HepG2 (cell line): Measurements from ENCODE around the gene ZNF732. TPM values are rescaled to one million over a fixed set of nuclear protein-coding genes. Genes with fewer than 3 reads are reported as not detected.

Source experiments
- ATAC-seq: fragments of 200-7000 bp; cut with Tn5 transposase; 3 replicates; pipeline ENCODE4 v1.9.1; 2020; ENCODE audit warnings: mild to moderate bottlenecking, moderate library complexity
- BruUV-seq: library from RNA; stranded (reverse); fragments of 400-500 nt; replicated peaks from 2 replicates; lab custom pipeline; 2021; lab: Mats Ljungman, UMichigan
- CTCF ChIA-PET: fragments of 300-600 bp; formaldehyde crosslinking; extraction: SDS; loops from one replicate; lab custom pipeline; 2021; ENCODE audit warnings: low total read pairs, inconsistent platforms, low intra/inter-chr PET ratio; lab: Yijun Ruan, JAX
- POLR2A ChIA-PET: fragments of 350-600 bp; sonication (Branson Sonifier 250); formaldehyde crosslinking; loops from one replicate; lab custom pipeline; 2020; ENCODE audit warnings: antibody characterized with exemption, inconsistent platforms; lab: Yijun Ruan, JAX
- DNase-seq: peaks from one replicate; pipeline ENCODE4 v3.0.0-alpha.2; 2015; ENCODE audit warnings: low spot score
- FAIRE-seq: peaks from 3 replicates; lab custom pipeline; 2011; peaks lifted over from hg19 to GRCh38; lab: Jason Lieb, UNC
- H2AFZ ChIP-seq: one replicate; pipeline ENCODE4 v1.6.1; 2011; ENCODE audit warnings: low read length, inconsistent platforms
- H3K27ac ChIP-seq: fragments of 300-600 bp; 3 replicates; pipeline ENCODE4 v1.8.0; 2011; ENCODE audit warnings: mixed run types, mild to moderate bottlenecking, mixed read lengths, low read length, inconsistent platforms; ENCODE audit not compliant: insufficient read depth; ENCODE audit errors: extremely low read length
- H3K27me3 ChIP-seq, 2 experiments: fragments of 200-600 bp in 1 of 2; 2 replicates in 1 of 2; 3 replicates in 1 of 2; pipeline versions ENCODE4 v1.6.0 to v1.8.0; 2011; ENCODE audit warnings: low read length in 2 of 2, mild to moderate bottlenecking in 2 of 2, moderate library complexity in 2 of 2, inconsistent platforms in 1 of 2; ENCODE audit not compliant: insufficient read depth in 2 of 2, control insufficient read depth in 1 of 2
- H3K36me3 ChIP-seq, 2 experiments: fragments of 200-600 bp in 1 of 2; replicated peaks in 1 of 2; 2 replicates in 1 of 2; 3 replicates in 1 of 2; pipeline versions ENCODE4 v1.5.1 to v1.8.0; 2011; ENCODE audit warnings: low read length in 2 of 2, inconsistent platforms in 1 of 2; ENCODE audit not compliant: insufficient read depth in 2 of 2, control insufficient read depth in 1 of 2
- H3K4me1 ChIP-seq: 2 replicates; pipeline ENCODE4 v1.5.1; 2012; ENCODE audit warnings: low read length, inconsistent platforms; ENCODE audit not compliant: insufficient read depth
- H3K4me2 ChIP-seq: 2 replicates; pipeline ENCODE4 v1.6.0; 2011; ENCODE audit warnings: low read depth, low read length, inconsistent platforms
- H3K4me3 ChIP-seq, 3 experiments: fragments of 200-600 bp in 1 of 3; sonication (generic), shearing (Covaris generic) in 1 of 3; replicated peaks in 1 of 3; 2 replicates each; pipeline ENCODE4 v1.5.1; 2011 to 2016; ENCODE audit warnings: low read length in 3 of 3, inconsistent platforms in 2 of 3, low read depth in 2 of 3, mild to moderate bottlenecking in 2 of 3, control low read depth in 1 of 3, mixed read lengths in 1 of 3; ENCODE audit not compliant: insufficient read depth in 1 of 3
- H3K79me2 ChIP-seq: one replicate; pipeline ENCODE4 v1.6.1; 2011; ENCODE audit warnings: low read length, inconsistent platforms; ENCODE audit not compliant: insufficient read depth
- H3K9ac ChIP-seq: 2 replicates; pipeline ENCODE4 v1.6.0; 2011; ENCODE audit warnings: mild to moderate bottlenecking, low read depth, low read length, inconsistent platforms; ENCODE audit not compliant: insufficient read depth
- H3K9me3 ChIP-seq: 2 replicates; pipeline ENCODE4 v1.5.1; 2012; ENCODE audit warnings: mild to moderate bottlenecking, low read length
- H4K20me1 ChIP-seq: 2 replicates; pipeline ENCODE4 v1.6.0; 2011; ENCODE audit warnings: inconsistent platforms, mild to moderate bottlenecking, low read length, moderate library complexity; ENCODE audit not compliant: insufficient read depth
- ARNTL ChIP-seq: sonication (generic); formaldehyde crosslinking; IDR thresholded peaks from 2 replicates; pipeline ENCODE4 v1.4.0; 2020; ENCODE audit warnings: mild to moderate bottlenecking, missing genetic modification reagents
- DMAP1 ChIP-seq: IDR thresholded peaks from 2 replicates; pipeline ENCODE4 v1.6.1; 2016
- FOXP1 ChIP-seq, 2 experiments: fragments of 450-650 bp in 1 of 2; IDR thresholded peaks; 2 replicates each; pipeline ENCODE4 v1.6.1; 2017 to 2018; ENCODE audit warnings: antibody characterized with exemption in 1 of 2
- HHEX ChIP-seq: IDR thresholded peaks from 2 replicates; pipeline ENCODE4 v1.6.1; 2016; ENCODE audit warnings: control low read depth
- IRX3 ChIP-seq: sonication (generic); formaldehyde crosslinking; IDR thresholded peaks from 2 replicates; pipeline ENCODE4 v1.8.1; 2023; ENCODE audit warnings: mild to moderate bottlenecking, low read depth, missing genetic modification reagents, borderline replicate concordance
- NFIC ChIP-seq: IDR thresholded peaks from 2 replicates; pipeline ENCODE4 v1.6.1; 2012; ENCODE audit warnings: mild to moderate bottlenecking, low read length, inconsistent platforms
- TCF7 ChIP-seq: sonication (generic); IDR thresholded peaks from 2 replicates; pipeline ENCODE4 v1.6.1; 2016; ENCODE audit warnings: antibody characterized with exemption, low read depth
- ZNF589 ChIP-seq: sonication (generic); formaldehyde crosslinking; conservative IDR thresholded peaks from 2 replicates; pipeline ENCODE4 v1.8.0; 2022; ENCODE audit warnings: mild to moderate bottlenecking, moderate library complexity, missing genetic modification reagents
- ZNF841 ChIP-seq: sonication (generic); formaldehyde crosslinking; IDR thresholded peaks from 2 replicates; pipeline ENCODE4 v1.8.1; 2023; ENCODE audit warnings: missing genetic modification reagents, borderline replicate concordance
- WGBS: methylation state at CpG from one replicate; pipeline ENCODE4 v1.1.6; 2017; ENCODE audit warnings: low lambda C conversion rate; 5-methylcytosine and 5-hydroxymethylcytosine counted together
- in situ Hi-C: cut with HindIII; loops from 2 replicates; pipeline ENCODE4 v1.10.0; 2017; ENCODE audit warnings: low pct_unique_long_range_greater_than_20kb; ENCODE audit not compliant: extremely low pct_ligation_motif_present
- intact Hi-C: fragments of 100-400 bp; cut with micrococcal nuclease; formaldehyde crosslinking; loops from one replicate; pipeline ENCODE4 v1.10.0; 2022; ENCODE audit not compliant: unreplicated experiment
- polyA plus RNA-seq, 8 experiments: library from polyadenylated mRNA; depleted of rRNA in 3 of 8; stranded (reverse) in 7 of 8; unstranded in 1 of 8; fragments of >200 nt; fragmentation: Illumina TruSeq in 4 of 8; extraction: Trizol in 4 of 8; gene quantifications; 2 replicates each; pipeline versions ENCODE4 v1.2.1 to v1.2.3, GENCODE V29; 2011 to 2016; ENCODE audit warnings: low read depth in 4 of 8, missing spikeins in 1 of 8, mixed read lengths in 1 of 8; ENCODE audit not compliant: insufficient read depth in 1 of 8
- total RNA-seq, 5 experiments: library from RNA; depleted of rRNA; stranded (reverse); fragments of >200 nt; fragmentation: Illumina TruSeq; extraction: Trizol; gene quantifications; 2 replicates each; pipeline ENCODE4 v1.2.3, GENCODE V29; 2016; ENCODE audit warnings: low read depth in 1 of 5
- TF ChIP-seq, protein P1 (sequence below): IDR thresholded peaks from 2 replicates; pipeline ENCODE4 v1.6.1; 2012; ENCODE audit warnings: low read length, improper control_type of control experiment
- TF ChIP-seq, protein P2 (sequence below): sonication (generic); formaldehyde crosslinking; IDR thresholded peaks from 2 replicates; pipeline ENCODE4 v1.4.0; 2020; ENCODE audit warnings: mild to moderate bottlenecking, missing genetic modification reagents
- TF ChIP-seq, protein P3 (sequence below): sonication (generic); formaldehyde crosslinking; IDR thresholded peaks from 2 replicates; pipeline ENCODE4 v1.9.0; 2021; ENCODE audit warnings: mild to moderate bottlenecking, missing genetic modification reagents

Gene ZNF732
- total and polyA plus RNA-seq, 2 of the 13 experiments (the other 11 are each of a cell fraction or from before 2014, with no cell fraction given), result not detected

DNA sequence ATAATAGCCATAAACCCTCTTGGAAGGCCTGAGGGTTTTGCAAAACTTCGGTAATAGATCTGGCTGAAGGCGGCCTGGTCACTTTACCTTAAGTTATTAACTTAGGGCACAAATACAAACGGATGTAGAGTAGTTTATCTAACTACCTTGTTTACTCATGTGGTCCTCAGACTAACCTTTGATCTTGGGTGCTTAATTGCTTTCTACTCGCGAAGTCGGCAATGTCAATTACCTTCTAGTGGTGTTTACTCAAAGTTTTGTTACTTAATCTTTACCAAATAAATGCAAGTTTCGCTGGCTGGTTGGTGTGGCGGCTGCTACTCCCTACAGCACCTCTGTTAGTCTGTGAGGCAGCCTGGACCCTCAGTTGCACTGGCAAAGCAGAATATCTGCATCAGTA is 23.5 kb upstream of the ZNF732 start (continued):
- peak; percentile 56 for TF ChIP-seq TCF7
- no peak for TF ChIP-seq ZNF841 (CRISPR knock-in tag)
- no peak for TF ChIP-seq ARNTL
- TF ChIP-seq HHEX (CRISPR knock-in tag), result peak; percentile 87
- TF ChIP-seq IRX3 (CRISPR knock-in tag), result no peak
- TF ChIP-seq FOXP1 (IDR thresholded peaks at IDR 0.05), result no peak
- peak; percentile 33; the same call in 1 of the 2 replicates for TF ChIP-seq FOXP1 (CRISPR knock-in tag; IDR thresholded peaks at IDR 0.05)
- TF ChIP-seq NFIC, result no peak
- TF ChIP-seq, all 625 proteins: peak for 7

DNA sequence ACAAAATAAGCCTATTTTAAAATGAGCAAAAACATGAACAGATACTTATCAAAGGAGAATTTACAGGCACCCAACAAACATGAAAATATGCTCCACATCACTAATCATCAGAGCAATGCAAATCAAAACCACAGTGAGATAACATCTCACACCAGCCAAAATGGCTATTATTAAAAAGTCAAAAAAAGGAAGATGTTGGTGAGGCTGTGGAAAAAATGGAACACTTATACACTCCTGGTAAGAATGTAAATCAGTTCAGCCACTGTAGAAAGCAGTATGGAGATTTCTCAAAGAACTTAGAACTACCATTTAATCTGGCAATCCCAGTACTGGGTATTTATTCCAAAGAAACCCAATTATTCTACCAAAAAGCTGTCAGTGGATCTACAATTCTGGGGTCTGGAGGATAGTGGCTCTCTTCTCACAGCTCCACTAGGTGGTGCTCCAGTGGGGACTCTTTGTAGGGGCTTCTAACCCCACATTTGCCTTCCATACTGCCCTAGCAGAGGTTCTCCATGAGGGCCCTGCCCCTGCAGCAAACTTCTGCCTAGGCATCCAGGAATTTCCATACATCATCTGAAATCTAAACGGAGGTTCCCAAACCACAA is 9.1 kb upstream of the ZNF732 start:
- CTCF ChIA-PET, result no interaction called here
- Histone ChIP-seq H3K4me2 (no peak overlapping the region), H3K4me1 (no peaks in the 10 kb centered on the region)
- TF ChIP-seq ZNF589 (no peak), DMAP1 (CRISPR knock-in tag) (no peak)
- TF ChIP-seq, protein P1, sequence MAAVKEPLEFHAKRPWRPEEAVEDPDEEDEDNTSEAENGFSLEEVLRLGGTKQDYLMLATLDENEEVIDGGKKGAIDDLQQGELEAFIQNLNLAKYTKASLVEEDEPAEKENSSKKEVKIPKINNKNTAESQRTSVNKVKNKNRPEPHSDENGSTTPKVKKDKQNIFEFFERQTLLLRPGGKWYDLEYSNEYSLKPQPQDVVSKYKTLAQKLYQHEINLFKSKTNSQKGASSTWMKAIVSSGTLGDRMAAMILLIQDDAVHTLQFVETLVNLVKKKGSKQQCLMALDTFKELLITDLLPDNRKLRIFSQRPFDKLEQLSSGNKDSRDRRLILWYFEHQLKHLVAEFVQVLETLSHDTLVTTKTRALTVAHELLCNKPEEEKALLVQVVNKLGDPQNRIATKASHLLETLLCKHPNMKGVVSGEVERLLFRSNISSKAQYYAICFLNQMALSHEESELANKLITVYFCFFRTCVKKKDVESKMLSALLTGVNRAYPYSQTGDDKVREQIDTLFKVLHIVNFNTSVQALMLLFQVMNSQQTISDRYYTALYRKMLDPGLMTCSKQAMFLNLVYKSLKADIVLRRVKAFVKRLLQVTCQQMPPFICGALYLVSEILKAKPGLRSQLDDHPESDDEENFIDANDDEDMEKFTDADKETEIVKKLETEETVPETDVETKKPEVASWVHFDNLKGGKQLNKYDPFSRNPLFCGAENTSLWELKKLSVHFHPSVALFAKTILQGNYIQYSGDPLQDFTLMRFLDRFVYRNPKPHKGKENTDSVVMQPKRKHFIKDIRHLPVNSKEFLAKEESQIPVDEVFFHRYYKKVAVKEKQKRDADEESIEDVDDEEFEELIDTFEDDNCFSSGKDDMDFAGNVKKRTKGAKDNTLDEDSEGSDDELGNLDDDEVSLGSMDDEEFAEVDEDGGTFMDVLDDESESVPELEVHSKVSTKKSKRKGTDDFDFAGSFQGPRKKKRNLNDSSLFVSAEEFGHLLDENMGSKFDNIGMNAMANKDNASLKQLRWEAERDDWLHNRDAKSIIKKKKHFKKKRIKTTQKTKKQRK, result no peak
- TF ChIP-seq, protein P2, sequence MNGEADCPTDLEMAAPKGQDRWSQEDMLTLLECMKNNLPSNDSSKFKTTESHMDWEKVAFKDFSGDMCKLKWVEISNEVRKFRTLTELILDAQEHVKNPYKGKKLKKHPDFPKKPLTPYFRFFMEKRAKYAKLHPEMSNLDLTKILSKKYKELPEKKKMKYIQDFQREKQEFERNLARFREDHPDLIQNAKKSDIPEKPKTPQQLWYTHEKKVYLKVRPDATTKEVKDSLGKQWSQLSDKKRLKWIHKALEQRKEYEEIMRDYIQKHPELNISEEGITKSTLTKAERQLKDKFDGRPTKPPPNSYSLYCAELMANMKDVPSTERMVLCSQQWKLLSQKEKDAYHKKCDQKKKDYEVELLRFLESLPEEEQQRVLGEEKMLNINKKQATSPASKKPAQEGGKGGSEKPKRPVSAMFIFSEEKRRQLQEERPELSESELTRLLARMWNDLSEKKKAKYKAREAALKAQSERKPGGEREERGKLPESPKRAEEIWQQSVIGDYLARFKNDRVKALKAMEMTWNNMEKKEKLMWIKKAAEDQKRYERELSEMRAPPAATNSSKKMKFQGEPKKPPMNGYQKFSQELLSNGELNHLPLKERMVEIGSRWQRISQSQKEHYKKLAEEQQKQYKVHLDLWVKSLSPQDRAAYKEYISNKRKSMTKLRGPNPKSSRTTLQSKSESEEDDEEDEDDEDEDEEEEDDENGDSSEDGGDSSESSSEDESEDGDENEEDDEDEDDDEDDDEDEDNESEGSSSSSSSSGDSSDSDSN (CRISPR knock-in tag), result no peak
- TF ChIP-seq, protein P3, sequence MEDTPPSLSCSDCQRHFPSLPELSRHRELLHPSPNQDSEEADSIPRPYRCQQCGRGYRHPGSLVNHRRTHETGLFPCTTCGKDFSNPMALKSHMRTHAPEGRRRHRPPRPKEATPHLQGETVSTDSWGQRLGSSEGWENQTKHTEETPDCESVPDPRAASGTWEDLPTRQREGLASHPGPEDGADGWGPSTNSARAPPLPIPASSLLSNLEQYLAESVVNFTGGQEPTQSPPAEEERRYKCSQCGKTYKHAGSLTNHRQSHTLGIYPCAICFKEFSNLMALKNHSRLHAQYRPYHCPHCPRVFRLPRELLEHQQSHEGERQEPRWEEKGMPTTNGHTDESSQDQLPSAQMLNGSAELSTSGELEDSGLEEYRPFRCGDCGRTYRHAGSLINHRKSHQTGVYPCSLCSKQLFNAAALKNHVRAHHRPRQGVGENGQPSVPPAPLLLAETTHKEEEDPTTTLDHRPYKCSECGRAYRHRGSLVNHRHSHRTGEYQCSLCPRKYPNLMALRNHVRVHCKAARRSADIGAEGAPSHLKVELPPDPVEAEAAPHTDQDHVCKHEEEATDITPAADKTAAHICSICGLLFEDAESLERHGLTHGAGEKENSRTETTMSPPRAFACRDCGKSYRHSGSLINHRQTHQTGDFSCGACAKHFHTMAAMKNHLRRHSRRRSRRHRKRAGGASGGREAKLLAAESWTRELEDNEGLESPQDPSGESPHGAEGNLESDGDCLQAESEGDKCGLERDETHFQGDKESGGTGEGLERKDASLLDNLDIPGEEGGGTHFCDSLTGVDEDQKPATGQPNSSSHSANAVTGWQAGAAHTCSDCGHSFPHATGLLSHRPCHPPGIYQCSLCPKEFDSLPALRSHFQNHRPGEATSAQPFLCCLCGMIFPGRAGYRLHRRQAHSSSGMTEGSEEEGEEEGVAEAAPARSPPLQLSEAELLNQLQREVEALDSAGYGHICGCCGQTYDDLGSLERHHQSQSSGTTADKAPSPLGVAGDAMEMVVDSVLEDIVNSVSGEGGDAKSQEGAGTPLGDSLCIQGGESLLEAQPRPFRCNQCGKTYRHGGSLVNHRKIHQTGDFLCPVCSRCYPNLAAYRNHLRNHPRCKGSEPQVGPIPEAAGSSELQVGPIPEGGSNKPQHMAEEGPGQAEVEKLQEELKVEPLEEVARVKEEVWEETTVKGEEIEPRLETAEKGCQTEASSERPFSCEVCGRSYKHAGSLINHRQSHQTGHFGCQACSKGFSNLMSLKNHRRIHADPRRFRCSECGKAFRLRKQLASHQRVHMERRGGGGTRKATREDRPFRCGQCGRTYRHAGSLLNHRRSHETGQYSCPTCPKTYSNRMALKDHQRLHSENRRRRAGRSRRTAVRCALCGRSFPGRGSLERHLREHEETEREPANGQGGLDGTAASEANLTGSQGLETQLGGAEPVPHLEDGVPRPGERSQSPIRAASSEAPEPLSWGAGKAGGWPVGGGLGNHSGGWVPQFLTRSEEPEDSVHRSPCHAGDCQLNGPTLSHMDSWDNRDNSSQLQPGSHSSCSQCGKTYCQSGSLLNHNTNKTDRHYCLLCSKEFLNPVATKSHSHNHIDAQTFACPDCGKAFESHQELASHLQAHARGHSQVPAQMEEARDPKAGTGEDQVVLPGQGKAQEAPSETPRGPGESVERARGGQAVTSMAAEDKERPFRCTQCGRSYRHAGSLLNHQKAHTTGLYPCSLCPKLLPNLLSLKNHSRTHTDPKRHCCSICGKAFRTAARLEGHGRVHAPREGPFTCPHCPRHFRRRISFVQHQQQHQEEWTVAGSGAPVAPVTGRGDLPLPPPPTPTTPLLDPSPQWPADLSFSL (CRISPR knock-in tag), result no peak

More for the DNA sequence above, 9.1 kb upstream of the ZNF732 start:
- FAIRE-seq, result no peak
- no TSS peak for BruUV-seq
- no peaks in the 10 kb centered on the region for H3K27me3 ChIP-seq
- DNase-seq, result no peak
- H3K9me3 ChIP-seq, result peaks cover 93% of the 10 kb centered on the region
- H3K4me3 ChIP-seq, result no peak overlapping the region
- no peaks in the 10 kb centered on the region for H4K20me1 ChIP-seq
- H3K79me2 ChIP-seq, result no peaks in the 10 kb centered on the region
- no peak overlapping the region for H3K27ac ChIP-seq
- no peak overlapping the region for H3K9ac ChIP-seq
- no peaks in the 10 kb centered on the region for H3K36me3 ChIP-seq
- intact Hi-C loops, result no loop called here
- H2AFZ ChIP-seq, result no peak overlapping the region
- no CpG with 5 or more reads among the region's 1 CpG for WGBS
- no peak for ATAC-seq
- POLR2A ChIA-PET, result no interaction called here
- in situ Hi-C loops, result no loop called here
